ENCODE results near the gene GNRH2. TPM values are rescaled to one million over a fixed set of nuclear protein-coding genes. Genes with fewer than 3 reads are reported as not detected.

The GNRH2 gene
- total and polyA plus RNA-seq, 2 donors (not counting 1 experiment from before 2014, with no cell fraction given): 2.5 TPM; not detected in 1

DNA sequence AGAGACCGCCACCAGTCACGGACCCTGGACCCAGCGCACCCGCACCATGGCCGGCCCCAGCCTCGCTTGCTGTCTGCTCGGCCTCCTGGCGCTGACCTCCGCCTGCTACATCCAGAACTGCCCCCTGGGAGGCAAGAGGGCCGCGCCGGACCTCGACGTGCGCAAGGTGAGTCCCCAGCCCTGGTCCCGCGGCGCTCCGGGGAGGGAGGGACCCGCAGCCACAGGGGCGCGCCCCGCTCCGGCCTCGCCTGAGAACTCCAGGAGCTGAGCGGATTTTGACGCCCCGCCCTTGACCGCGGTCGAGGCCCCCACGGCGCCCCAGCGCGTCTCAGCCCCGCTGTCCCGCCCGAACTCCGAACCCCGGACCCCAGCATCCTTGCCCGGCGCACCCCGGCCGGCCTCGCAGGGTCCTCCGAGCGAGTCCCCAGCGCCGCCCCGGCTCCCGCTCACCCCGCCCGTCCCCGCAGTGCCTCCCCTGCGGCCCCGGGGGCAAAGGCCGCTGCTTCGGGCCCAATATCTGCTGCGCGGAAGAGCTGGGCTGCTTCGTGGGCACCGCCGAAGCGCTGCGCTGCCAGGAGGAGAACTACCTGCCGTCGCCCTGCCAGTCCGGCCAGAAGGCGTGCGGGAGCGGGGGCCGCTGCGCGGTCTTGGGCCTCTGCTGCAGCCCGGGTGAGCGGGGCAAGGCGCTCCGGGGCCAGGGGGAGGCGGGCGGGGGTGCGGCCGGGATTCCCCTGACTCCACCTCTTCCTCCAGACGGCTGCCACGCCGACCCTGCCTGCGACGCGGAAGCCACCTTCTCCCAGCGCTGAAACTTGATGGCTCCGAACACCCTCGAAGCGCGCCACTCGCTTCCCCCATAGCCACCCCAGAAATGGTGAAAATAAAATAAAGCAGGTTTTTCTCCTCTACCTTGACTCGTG, 28.4 kb downstream of the GNRH2 start, which contains the start of gene OXT:
OXT (plus strand) TSS at position 11 of the 920 bp plus-strand sequence; CDS start at position 47, 36 bp downstream.
- peaks cover 7% of the 10 kb centered on the region for H3K27me3 Mint-ChIP-seq
- H3K4me1 Mint-ChIP-seq: peaks cover 26% of the 10 kb centered on the region
- peaks cover 6% of the 10 kb centered on the region for H3K79me2 ChIP-seq (ENCODE audit: control insufficient read depth, insufficient read depth, low read length)
- peak within 1 kb of the TSS in 1 of 2 donors; percentile 62 for H3K27ac ChIP-seq (ENCODE audit: low read length in 2 of 2)
- peak within 1 kb of the TSS; percentile 83 for H2AFZ ChIP-seq (ENCODE audit: insufficient read depth, low read depth, low read length, poor library complexity, severe bottlenecking)
- H3K9me3 ChIP-seq (ENCODE audit: control extremely low read depth in 1 of 3, control insufficient read depth in 2 of 3, insufficient read depth in 1 of 3, low read length in 2 of 3): peaks cover 0 to 8% (median 0%) of the 10 kb centered on the region in 3 donors
- peak within 1 kb of the TSS; percentile 81 for H3K4me3 Mint-ChIP-seq
- DNase-seq (peak; percentile 84), ATAC-seq (ENCODE audit: low read depth) (peak; percentile 77)
- CTCF ChIA-PET: interaction anchor here (4.2 to 5.2 kb wide), 2 partner anchors 18 to 43 kb away, joined by 18 to 43 read pairs; no protein-coding TSS in a partner anchor
- peak within 1 kb of the TSS; percentile 81 for H3K27ac Mint-ChIP-seq
- peak within 1 kb of the TSS; percentile 90 for H3K4me2 ChIP-seq (replicated peaks; ENCODE audit: low read depth, low read length, poor library complexity, severe bottlenecking)
- H4K20me1 ChIP-seq (ENCODE audit: control insufficient read depth, insufficient read depth, low read length, poor library complexity, severe bottlenecking): no peaks in the 10 kb centered on the region
- H3K27me3 ChIP-seq (replicated peaks in 1 of 4; ENCODE audit: control extremely low read depth in 1 of 4, control insufficient read depth in 3 of 4, insufficient read depth in 4 of 4, low read length in 3 of 4): peaks cover 0 to 25% (median 4%) of the 10 kb centered on the region in 4 experiments
- H3K4me1 ChIP-seq (ENCODE audit: control insufficient read depth in 2 of 2, insufficient read depth in 2 of 2, low read length in 2 of 2): peaks cover 15 to 19% of the 10 kb centered on the region in 2 donors
- WGBS (ENCODE audit: insufficient coverage): 7% methylated on average over 89 of the region's 95 CpGs
- no peaks in the 10 kb centered on the region for H3K36me3 ChIP-seq (replicated peaks in 1 of 2; ENCODE audit: control extremely low read depth in 1 of 2, control insufficient read depth in 1 of 2, extremely low read depth in 1 of 2, insufficient read depth in 2 of 2, low read length in 1 of 2)
- intact Hi-C loops (cut with micrococcal nuclease): loop anchor here (1.0 to 10.0 kb wide), 4 partner anchors 19 to 83 kb away; partner anchors contain the start of genes FASTKD5 and UBOX5
- no peak for TF ChIP-seq EZH2 (IDR thresholded peaks at IDR 0.05; ENCODE audit: borderline replicate concordance, insufficient read depth, low read depth, low read length, poor library complexity, severe bottlenecking)
- TF ChIP-seq, protein P1, sequence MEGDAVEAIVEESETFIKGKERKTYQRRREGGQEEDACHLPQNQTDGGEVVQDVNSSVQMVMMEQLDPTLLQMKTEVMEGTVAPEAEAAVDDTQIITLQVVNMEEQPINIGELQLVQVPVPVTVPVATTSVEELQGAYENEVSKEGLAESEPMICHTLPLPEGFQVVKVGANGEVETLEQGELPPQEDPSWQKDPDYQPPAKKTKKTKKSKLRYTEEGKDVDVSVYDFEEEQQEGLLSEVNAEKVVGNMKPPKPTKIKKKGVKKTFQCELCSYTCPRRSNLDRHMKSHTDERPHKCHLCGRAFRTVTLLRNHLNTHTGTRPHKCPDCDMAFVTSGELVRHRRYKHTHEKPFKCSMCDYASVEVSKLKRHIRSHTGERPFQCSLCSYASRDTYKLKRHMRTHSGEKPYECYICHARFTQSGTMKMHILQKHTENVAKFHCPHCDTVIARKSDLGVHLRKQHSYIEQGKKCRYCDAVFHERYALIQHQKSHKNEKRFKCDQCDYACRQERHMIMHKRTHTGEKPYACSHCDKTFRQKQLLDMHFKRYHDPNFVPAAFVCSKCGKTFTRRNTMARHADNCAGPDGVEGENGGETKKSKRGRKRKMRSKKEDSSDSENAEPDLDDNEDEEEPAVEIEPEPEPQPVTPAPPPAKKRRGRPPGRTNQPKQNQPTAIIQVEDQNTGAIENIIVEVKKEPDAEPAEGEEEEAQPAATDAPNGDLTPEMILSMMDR (IDR thresholded peaks at IDR 0.05): no peak
- H3K4me3 ChIP-seq (ENCODE audit: control extremely low read depth in 1 of 5, extremely low read depth in 1 of 5, insufficient read depth in 1 of 5, low read depth in 2 of 5, low read length in 4 of 5): peak within 1 kb of the TSS in 4 of 5 experiments; percentile 40 to 70 (median 56)
- POLR2A ChIA-PET: interaction anchor here (0.6 to 2.1 kb wide), 3 partner anchors 21 to 26 kb away, joined by 3 to 8 read pairs (median 5); no protein-coding TSS in a partner anchor
- no peaks in the 10 kb centered on the region for H3K9me3 Mint-ChIP-seq (ENCODE audit: insufficient read depth)
- H3K9ac ChIP-seq (ENCODE audit: low read length): peak within 1 kb of the TSS; percentile 74
